GM21526 (cell line): ENCODE results near the gene VPS54.

ENCODE experiments used
- ATAC-seq: cut with Tn5 transposase; IDR thresholded peaks from one replicate; pipeline ENCODE4 v1.9.1; 2021; ENCODE audit warnings: moderate library complexity; ENCODE audit not compliant: unreplicated experiment, low FRiP score

Gene VPS54

GRCh38 chr2:63875559-63876245 is 143.5 kb downstream of the VPS54 start:
- no peak for ATAC-seq

- no peak for ATAC-seq
Measured at GRCh38 chr2:63875131-63875527, 144.1 kb downstream of the VPS54 start.

DNA sequence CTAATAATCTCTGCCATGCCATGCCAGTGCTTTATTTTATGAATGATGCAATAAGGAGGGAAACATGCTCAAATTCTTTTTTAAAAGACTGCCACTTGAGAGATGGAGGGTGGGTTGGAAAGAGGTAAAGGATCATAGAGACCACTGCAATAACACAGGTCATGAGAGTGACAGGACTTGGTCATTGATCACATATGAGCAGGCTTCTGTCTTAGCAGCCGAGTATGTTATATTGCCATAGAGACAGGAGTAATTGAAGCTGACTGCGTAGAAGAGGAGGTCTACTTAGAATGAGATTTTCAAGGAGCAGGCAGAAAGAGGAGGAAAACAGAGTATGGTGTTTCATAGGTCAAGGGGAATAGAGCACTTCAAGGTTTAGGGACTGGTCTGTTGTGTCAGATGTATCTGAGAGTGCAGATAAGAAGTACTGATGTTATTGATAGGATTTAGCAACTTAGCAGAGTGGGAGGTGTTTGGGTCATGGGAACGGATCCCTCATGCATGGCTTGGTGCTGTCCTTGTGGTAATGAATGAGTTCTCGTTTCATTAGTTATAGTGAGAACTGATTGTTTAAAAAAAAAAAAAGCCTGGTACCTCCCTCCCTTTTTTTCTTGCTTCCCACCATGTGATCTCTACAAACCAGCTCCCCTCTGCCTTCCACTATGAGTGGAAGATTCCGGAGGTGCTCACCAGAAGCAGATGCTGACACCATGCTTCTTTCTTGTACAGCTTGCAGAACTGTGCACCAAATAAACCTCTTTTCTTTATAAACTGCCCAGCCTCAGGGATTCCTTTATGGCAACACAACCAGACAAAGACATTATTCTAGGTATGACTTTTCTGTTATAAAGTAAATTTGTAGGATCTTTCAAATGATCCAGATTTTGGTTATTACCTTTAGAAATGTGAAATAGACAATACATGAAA is 144.8 kb downstream of the VPS54 start:
- ATAC-seq: no peak

GRCh38 chr2:63872571-63873328 is 146.5 kb downstream of the VPS54 start:
- no peak for ATAC-seq

DNA sequence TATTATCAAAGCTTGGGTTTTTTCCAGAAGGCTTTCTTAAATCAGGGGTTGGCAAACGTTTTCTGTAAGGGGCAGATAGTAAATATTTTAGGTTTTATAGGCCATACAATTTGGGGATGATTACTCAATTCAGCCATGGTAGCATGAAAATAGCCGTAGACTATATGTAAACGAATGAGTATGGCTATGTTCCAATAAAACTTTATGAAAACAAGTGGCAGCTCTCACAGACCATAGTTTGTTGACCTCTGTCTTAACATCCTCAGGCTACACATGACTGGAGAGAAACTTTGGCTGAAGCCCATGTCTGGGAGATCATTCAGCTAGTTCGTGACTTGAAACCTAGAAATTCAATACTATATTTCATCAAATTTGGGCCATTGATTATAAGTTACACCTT is 147.4 kb downstream of the VPS54 start:
- ATAC-seq: no peak

DNA sequence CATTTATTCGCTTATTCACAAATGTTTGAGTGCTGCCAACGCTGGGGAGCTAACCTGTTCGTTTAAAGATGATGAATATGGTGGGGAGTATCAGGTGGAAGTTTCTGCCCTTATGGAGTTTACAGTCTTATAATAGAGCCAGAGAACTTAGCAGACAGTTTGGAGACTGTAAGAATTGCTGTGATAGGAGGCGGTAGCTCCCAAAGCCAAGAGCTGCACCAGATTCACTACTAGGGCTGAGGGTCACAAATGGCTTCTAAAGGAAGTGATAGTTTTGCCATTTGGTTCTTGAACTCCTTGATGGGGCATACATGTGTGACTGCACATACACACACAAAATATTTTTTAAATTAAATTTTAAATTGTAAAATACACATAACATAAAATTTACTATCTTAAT is 148.5 kb downstream of the VPS54 start:
- ATAC-seq: no peak

GRCh38 chr2:63866009-63866709 is 153.1 kb downstream of the VPS54 start:
- ATAC-seq: no peak

DNA sequence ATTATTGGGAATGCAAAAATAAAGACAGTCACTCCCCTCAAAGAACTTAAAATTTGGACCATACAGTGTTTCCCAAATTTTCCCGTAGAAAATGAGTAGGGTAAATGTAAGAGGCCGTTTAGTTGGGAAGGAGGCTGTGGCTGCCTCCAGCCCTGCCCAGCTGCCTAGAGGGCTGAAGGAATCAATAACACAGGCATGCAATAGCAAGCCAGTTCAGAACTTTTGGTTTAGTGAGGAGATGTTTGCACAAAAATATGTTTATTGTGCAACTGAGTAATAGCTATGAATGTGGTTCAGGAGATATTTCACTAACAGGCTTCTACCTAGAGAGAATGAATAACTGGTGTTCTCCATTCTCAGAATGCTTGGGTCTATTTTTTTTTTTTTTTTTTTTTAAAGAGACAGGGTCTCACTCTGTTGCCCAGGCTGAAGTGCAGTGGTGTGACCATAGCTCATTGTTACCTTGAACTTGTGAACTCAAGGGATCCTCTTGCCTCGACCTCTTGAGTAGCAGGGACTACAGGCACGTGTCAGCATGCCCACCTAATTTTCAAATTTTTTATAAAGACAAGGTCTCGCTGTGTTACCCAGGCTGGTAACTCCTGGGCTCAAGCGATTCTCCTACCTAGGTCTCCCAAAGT is 153.9 kb downstream of the VPS54 start:
- ATAC-seq: no peak

- no peak for ATAC-seq
Measured at GRCh38 chr2:63863707-63864106, 155.5 kb downstream of the VPS54 start.

GRCh38 chr2:63862806-63863205 is 156.4 kb downstream of the VPS54 start:
- no peak for ATAC-seq

DNA sequence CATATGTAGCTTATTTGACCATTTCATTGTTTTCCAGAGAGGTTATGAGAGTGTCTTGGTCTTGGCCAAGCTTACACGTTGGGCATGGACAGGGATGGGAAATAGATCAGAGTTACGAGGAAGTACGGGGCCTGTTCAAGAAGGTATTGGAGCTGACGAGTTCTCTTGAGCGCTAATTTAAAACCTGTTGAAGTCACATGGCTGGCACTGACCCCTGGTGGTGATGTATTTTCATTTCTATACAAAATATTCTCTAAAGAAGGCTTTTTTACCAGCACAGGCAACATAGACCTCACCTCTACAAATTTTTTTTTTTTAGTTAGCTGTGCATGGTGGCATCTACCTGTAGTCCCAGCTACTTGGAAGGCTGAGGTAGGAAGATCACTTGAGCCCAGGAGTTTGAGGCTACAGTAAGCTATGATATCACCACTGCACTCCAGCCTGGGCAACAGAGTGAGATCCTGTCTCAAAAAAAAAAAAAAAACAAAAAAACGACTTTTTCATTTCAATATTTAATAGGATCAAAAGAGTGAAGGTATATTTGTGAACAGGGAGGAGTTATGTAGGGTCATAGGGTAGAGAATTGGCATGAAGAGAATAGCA is 157.9 kb downstream of the VPS54 start:
- ATAC-seq: no peak

GRCh38 chr2:63858291-63858690 is 160.9 kb downstream of the VPS54 start:
- ATAC-seq: no peak

- ATAC-seq: no peak
Measured at GRCh38 chr2:63856303-63856603, 163.0 kb downstream of the VPS54 start.

GRCh38 chr2:63855418-63856302 is 163.6 kb downstream of the VPS54 start:
- no peak for ATAC-seq

DNA sequence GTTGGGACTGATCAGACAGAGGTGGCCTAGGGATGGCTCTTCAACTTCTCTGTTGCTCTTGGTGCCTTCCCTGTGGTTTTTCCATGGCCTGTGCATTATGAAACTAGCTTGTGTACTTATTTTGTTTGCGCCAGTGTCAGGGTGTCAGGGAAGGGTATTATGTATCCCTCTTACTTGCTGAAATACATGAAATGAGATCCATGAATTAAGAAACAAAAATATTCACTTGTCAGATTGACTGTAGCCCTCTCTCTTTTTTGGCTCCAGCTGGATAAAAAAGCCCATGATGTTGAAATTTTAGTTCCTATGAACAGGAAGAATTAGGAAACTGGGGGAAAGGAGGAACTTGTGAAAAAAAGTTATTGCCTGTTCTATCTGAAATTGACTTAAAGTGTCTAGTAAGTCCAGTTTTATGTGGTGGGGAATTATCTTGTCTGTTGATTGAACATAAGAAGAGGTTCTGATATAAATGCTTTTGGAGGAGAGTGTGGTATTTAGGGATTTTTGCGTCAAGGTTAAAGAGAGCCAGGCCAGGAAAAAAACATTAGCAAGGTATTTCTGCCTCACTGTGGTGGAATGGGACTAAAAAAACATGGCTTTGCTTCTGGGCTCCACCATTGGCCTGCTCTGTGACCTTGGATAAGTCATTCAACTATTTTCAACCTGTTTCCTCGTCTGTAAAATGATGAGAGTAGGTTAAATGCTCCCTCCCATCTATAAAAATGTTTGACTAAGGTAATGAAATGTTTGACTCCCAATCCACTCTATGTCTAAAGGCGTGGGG is 165.5 kb downstream of the VPS54 start:
- no peak for ATAC-seq

- ATAC-seq: no peak
Measured at GRCh38 chr2:63851691-63852311, 167.4 kb downstream of the VPS54 start.

DNA sequence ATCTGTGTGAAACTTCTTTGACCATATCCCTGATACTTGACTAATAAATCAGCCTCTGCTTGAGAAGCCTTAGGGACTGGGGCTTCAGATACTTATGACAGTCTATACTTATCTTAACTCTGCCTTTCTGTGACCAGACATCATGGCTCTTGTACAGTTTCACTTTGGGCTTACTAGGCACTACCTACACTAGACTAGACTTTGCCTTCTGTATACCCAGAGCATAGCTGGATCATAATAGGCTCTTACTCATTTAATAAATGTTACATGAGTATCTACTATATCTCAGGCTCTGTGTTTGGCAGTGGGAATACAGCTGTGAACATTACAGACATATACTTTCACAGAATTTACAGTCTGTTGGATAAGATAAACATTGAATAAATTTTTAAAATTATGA is 168.6 kb downstream of the VPS54 start:
- no peak for ATAC-seq

- ATAC-seq: no peak
Measured at GRCh38 chr2:63850204-63850571, 169.0 kb downstream of the VPS54 start.
